ENCODE measurements around the gene HRCT1.

GRCh38 chr9:35906923-35907699 is 1.1 kb downstream of the HRCT1 start:
- TF ChIP-seq SIN3A (IDR thresholded peaks at IDR 0.05; ENCODE audit: borderline replicate concordance, insufficient read depth, low read length) (no peak), REST (IDR thresholded peaks at IDR 0.05; ENCODE audit: insufficient read depth in 1 of 2, low read depth in 2 of 2, low read length in 2 of 2) (no peak)
